IPS-15b (cell line): ENCODE results near the gene TRIM8.

ENCODE experiments used
- H3K27me3 ChIP-seq: one replicate; pipeline ENCODE4 v1.6.1; 2013; ENCODE audit warnings: low read length; ENCODE audit not compliant: control insufficient read depth, insufficient read depth
- H3K36me3 ChIP-seq: one replicate; pipeline ENCODE4 v1.6.1; 2013; ENCODE audit warnings: low read length; ENCODE audit not compliant: control insufficient read depth, insufficient read depth
- H3K4me1 ChIP-seq: one replicate; pipeline ENCODE4 v1.6.1; 2013; ENCODE audit warnings: mild to moderate bottlenecking, low read length; ENCODE audit not compliant: control insufficient read depth, insufficient read depth
- H3K4me3 ChIP-seq: one replicate; pipeline ENCODE4 v1.5.1; 2013; ENCODE audit warnings: low read depth, low read length
- H3K9ac ChIP-seq: one replicate; pipeline ENCODE4 v1.6.1; 2013; ENCODE audit warnings: low read depth, mild to moderate bottlenecking, low read length
- H3K9me3 ChIP-seq: one replicate; pipeline ENCODE4 v1.6.1; 2013; ENCODE audit warnings: mild to moderate bottlenecking, low read length; ENCODE audit not compliant: control insufficient read depth, insufficient read depth

The TRIM8 gene

GRCh38 chr10:102644066-102644645 is at the start of gene TRIM8:
TRIM8 (plus strand) TSS chr10:102644479; CDS start chr10:102644618, 139 bp downstream.
- Histone ChIP-seq H3K4me1 (peaks cover 7% of the 10 kb centered on the region), H3K9me3 (no peaks in the 10 kb centered on the region), H3K27me3 (no peaks in the 10 kb centered on the region), H3K36me3 (peaks cover 5% of the 10 kb centered on the region), H3K4me3 (peak within 1 kb of the TSS; percentile 87), H3K9ac (peak within 1 kb of the TSS; percentile 65)

DNA sequence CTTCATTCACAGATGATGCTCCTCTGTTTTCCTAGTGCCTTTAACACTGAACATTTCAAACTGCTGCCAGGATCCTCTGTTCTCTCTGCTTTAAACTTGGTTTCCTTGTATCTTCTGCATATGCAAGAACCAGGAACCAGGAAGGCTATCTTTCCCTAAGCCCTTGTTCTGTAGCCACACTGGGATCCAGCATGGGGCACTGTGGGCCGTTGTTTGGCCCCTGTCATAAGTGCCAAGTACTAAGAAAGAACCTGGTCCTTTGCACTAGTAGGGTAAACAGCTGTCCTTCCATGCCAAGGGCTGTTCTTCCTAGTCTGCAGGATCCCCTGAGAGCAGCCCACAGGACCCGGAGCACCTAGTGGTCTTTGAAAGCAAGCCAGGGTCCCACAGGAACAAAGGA is 49.0 kb upstream of the TRIM8 start:
- H3K27me3 ChIP-seq = no peaks in the 10 kb centered on the region
- H3K4me3 ChIP-seq = no peak overlapping the region
- no peaks in the 10 kb centered on the region for H3K36me3 ChIP-seq
- no peak overlapping the region for H3K9ac ChIP-seq
- H3K9me3 ChIP-seq = no peaks in the 10 kb centered on the region
- peaks cover 6% of the 10 kb centered on the region for H3K4me1 ChIP-seq

GRCh38 chr10:102595897-102596296 is 48.4 kb upstream of the TRIM8 start:
- H3K9me3 ChIP-seq = no peaks in the 10 kb centered on the region
- peaks cover 6% of the 10 kb centered on the region for H3K4me1 ChIP-seq
- no peak overlapping the region for H3K4me3 ChIP-seq
- H3K36me3 ChIP-seq = no peaks in the 10 kb centered on the region
- no peak overlapping the region for H3K9ac ChIP-seq
- H3K27me3 ChIP-seq = no peaks in the 10 kb centered on the region

GRCh38 chr10:102596506-102596971 is 47.7 kb upstream of the TRIM8 start:
- H3K9me3 ChIP-seq = no peaks in the 10 kb centered on the region
- H3K4me1 ChIP-seq = peaks cover 6% of the 10 kb centered on the region
- H3K9ac ChIP-seq = no peak overlapping the region
- H3K36me3 ChIP-seq = no peaks in the 10 kb centered on the region
- no peaks in the 10 kb centered on the region for H3K27me3 ChIP-seq
- no peak overlapping the region for H3K4me3 ChIP-seq

DNA sequence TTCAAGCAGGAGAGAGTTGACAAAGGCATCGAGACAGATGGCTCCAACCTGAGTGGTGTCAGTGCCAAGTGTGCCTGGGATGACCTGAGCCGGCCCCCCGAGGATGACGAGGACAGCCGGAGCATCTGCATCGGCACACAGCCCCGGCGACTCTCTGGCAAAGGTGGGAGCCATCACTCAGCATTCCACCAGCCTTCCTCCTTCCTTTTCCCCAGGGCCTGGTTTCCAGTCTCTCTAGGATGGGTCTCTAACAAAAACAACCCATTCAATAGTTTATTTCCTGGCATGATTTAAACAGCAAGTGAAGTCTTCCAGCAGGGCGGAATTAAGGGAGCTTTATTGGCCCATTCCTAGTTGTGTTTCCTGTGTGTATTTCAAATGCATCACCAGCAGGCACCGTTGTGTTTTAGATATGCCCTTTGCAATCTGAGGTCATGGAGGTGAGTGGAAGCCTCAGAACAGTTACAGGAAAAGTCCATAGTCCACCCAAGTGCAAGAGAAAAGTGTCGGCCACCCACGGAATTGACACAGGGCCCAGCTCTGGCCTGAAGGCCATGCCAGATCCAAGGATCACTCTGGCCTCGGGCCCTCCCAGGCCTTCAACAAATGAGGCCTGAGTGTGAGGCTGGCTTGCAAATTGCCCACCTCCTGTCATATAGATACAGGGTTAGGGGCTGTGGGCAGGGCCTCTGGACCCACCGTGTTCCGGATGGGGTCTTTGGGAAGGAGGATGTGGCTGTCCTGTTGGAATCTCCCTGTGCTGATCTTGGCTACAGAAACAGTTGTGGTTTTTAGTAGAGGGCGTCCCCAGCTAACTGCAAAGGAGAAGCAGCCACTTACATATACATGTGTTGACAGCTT is 46.9 kb upstream of the TRIM8 start:
- no peak overlapping the region for H3K9ac ChIP-seq
- no peak overlapping the region for H3K4me3 ChIP-seq
- peaks cover 6% of the 10 kb centered on the region for H3K4me1 ChIP-seq
- no peaks in the 10 kb centered on the region for H3K9me3 ChIP-seq
- no peaks in the 10 kb centered on the region for H3K27me3 ChIP-seq
- H3K36me3 ChIP-seq = no peaks in the 10 kb centered on the region

DNA sequence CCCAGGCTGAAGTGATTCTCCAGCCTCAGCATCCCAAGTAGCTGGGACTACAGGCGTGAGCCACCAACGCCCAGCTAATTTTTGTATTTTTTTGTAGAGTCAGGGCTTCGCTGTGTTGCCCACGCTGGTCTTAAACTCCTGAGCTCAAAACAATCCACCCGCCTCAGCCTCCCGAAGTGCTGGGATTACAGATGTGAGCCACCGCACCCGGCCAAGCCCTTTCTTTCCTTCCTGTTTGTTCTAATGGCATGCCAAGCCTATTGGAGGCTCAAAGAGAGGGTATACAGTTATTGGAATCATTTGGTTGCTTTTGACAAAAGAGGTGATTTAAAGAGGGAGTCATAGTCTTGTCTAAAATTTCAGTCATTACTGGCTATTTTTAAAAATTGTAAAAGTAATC is 46.0 kb upstream of the TRIM8 start:
- Histone ChIP-seq H3K9me3 (no peaks in the 10 kb centered on the region), H3K4me1 (peaks cover 6% of the 10 kb centered on the region), H3K27me3 (no peaks in the 10 kb centered on the region), H3K36me3 (no peaks in the 10 kb centered on the region), H3K9ac (no peak overlapping the region), H3K4me3 (no peak overlapping the region)

GRCh38 chr10:102599565-102600327 is 44.5 kb upstream of the TRIM8 start:
- Histone ChIP-seq H3K27me3 (no peaks in the 10 kb centered on the region), H3K4me3 (no peak overlapping the region), H3K9ac (no peak overlapping the region), H3K36me3 (no peaks in the 10 kb centered on the region), H3K4me1 (peaks cover 6% of the 10 kb centered on the region), H3K9me3 (no peaks in the 10 kb centered on the region)

- Histone ChIP-seq H3K27me3 (no peaks in the 10 kb centered on the region), H3K9me3 (no peaks in the 10 kb centered on the region), H3K4me3 (no peak overlapping the region), H3K9ac (no peak overlapping the region), H3K4me1 (peaks cover 6% of the 10 kb centered on the region), H3K36me3 (no peaks in the 10 kb centered on the region)
Measured at GRCh38 chr10:102600816-102601215, 43.5 kb upstream of the TRIM8 start.

DNA sequence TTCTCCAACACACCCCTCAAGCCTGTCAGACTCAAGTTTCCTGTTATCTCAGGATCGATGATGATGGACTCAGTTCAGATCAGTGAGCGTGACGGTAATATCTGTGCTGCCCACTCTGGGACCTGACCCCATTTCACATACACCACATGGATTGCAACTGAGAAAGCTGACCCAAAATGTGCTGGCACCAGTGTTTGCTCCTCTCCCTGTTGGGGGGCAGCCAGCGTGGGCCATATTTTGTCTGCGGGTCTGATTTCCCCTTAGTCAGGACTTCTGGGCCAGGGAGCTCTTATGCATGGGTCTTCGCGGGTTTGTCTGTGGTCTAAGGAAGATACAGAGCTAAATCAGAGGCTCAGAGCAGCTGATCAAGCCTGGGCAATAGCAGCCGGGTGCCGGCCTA is 42.6 kb upstream of the TRIM8 start:
- H3K4me1 ChIP-seq = no peaks in the 10 kb centered on the region
- no peaks in the 10 kb centered on the region for H3K36me3 ChIP-seq
- H3K9me3 ChIP-seq = no peaks in the 10 kb centered on the region
- no peak overlapping the region for H3K9ac ChIP-seq
- H3K27me3 ChIP-seq = no peaks in the 10 kb centered on the region
- no peak overlapping the region for H3K4me3 ChIP-seq

DNA sequence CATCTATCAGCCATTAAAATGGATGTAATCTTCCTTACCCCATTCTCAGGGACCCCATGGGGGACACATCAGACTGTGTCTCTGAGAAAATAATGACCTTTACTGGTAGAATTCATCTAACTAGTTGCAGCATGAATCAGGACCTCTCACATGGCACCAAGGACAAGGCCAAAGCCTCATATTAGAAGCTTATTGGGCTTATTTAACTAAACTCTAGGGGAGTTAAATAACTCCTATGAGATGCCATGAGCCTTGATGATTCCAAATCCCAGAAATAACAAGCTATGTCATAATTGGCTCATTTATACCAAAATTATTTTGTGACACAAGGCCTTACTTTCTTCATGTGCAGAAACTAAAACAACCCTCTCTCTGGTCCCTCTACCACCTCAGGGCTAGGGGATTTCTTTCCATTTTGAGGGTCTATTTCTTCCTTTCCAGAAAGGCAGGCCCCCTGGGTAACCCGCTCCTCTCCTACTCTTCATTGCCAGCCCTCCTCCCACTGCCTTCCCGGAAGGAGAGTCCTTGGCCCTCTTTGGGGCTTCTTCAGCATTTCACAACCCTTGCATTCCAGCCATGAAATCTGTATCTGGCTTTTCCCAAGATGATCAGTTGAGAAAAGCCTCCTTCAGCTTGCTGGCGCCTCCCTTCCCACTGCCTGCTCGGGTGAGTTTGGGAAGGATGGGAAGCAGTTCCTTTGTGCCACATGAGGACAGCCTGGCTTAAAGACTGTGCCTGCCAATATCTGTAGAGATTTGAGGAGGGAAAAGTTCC is 41.8 kb upstream of the TRIM8 start:
- H3K36me3 ChIP-seq = no peaks in the 10 kb centered on the region
- H3K9me3 ChIP-seq = no peaks in the 10 kb centered on the region
- no peaks in the 10 kb centered on the region for H3K4me1 ChIP-seq
- H3K4me3 ChIP-seq = no peak overlapping the region
- H3K9ac ChIP-seq = no peak overlapping the region
- no peaks in the 10 kb centered on the region for H3K27me3 ChIP-seq

DNA sequence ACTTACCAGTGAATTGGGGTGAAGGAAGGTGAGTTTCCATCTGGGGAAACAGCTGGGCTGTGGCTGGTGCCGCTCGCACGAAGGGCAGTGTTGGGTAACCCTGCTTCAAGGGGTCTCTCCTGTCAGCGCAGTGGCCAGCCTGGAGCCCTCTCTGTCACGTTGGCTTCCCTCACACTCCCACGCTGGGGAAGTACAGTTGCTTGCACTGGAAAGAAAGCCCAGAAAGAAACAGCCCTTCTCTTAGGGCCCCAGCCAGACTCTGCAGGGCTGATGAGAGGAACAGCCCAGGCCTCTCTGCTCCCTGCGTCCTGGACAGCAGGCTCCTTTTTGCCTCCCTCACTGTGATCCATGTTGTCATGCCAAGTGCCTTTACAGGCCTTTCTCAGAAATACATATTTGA is 40.3 kb upstream of the TRIM8 start:
- Histone ChIP-seq H3K4me1 (no peaks in the 10 kb centered on the region), H3K36me3 (no peaks in the 10 kb centered on the region), H3K4me3 (no peak overlapping the region), H3K27me3 (no peaks in the 10 kb centered on the region), H3K9ac (no peak overlapping the region), H3K9me3 (no peaks in the 10 kb centered on the region)
